Central memory CD8-positive, alpha-beta T cell (primary cell): Measurements from ENCODE around the gene BCLAF1.
"Not testable (repeated sequence)": the region's sequence is repeated elsewhere in the genome, so short reads cannot be mapped to it uniquely, and the experiment has no call there.

ENCODE experiments used
- ATAC-seq: fragments of 150-1000 bp; cut with Tn5 transposase; replicated peaks from 2 replicates; pipeline ENCODE4 v1.10.0; 2022; ENCODE audit warnings: mild to moderate bottlenecking, moderate FRiP score, moderate number of reproducible peaks; ENCODE audit not compliant: poor library complexity, severe bottlenecking; ENCODE audit errors: extremely low read depth
- DNase-seq, 2 donors: peaks; one replicate each; pipeline ENCODE4 v3.0.0; 2021; ENCODE audit warnings: low spot score in 2 of 2
- H3K27ac Mint-ChIP-seq: one replicate; pipeline ENCODE4 v1.8.0; 2022; ENCODE audit warnings: low read depth, mild to moderate bottlenecking, moderate library complexity, mixed read lengths
- H3K27me3 Mint-ChIP-seq: one replicate; pipeline ENCODE4 v1.8.0; 2022; ENCODE audit warnings: mixed read lengths
- H3K36me3 Mint-ChIP-seq: one replicate; pipeline ENCODE4 v1.8.0; 2022; ENCODE audit warnings: mild to moderate bottlenecking, moderate library complexity, mixed read lengths; ENCODE audit not compliant: insufficient read depth
- H3K4me1 Mint-ChIP-seq: one replicate; pipeline ENCODE4 v1.8.0; 2022; ENCODE audit warnings: mixed read lengths
- H3K4me3 Mint-ChIP-seq: one replicate; pipeline ENCODE4 v1.8.0; 2022; ENCODE audit warnings: mild to moderate bottlenecking, moderate library complexity, mixed read lengths
- H3K9me3 Mint-ChIP-seq: one replicate; pipeline ENCODE4 v1.8.0; 2022; ENCODE audit warnings: mixed read lengths

BCLAF1 gene

DNA sequence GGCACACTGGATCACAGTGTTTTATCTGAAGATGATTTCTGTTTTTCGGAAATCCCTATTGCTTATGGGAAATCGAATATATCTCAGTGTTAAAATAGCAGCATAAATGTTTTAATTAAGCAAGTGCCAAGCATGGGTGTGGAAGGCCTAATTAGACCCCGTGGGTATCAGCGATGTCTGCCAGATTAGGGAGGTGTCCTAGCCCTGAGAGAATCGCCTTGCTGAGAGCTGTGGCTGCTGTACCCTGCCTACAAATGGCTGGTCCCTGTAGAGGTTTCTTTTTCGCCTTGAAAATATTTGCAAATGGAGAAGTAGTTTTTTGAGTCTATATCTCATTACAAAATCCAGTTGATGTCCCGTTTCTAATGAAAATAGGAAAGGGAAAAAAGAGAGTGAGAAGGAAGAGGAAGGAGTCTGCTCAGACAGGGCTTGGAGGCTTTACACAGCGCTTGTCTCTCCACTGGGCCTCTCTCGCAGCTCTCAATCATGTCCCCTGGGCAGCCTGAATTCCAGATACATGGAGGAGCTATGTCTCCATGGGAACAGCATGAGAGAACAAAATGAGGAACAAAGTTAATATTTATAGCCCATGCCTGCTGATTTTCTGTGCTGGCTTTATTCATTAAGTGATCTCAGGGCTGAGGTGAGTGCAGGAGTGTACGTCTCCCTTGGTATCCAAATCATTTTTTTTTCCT, 35.2 kb upstream of the BCLAF1 start:
- Mint-ChIP-seq H3K4me3 (no peak overlapping the region), H3K4me1 (no peaks in the 10 kb centered on the region), H3K9me3 (no peaks in the 10 kb centered on the region), H3K27ac (no peak overlapping the region), H3K27me3 (no peaks in the 10 kb centered on the region), H3K36me3 (no peaks in the 10 kb centered on the region)
- ATAC-seq, result no peak
- DNase-seq, result no peak

DNA sequence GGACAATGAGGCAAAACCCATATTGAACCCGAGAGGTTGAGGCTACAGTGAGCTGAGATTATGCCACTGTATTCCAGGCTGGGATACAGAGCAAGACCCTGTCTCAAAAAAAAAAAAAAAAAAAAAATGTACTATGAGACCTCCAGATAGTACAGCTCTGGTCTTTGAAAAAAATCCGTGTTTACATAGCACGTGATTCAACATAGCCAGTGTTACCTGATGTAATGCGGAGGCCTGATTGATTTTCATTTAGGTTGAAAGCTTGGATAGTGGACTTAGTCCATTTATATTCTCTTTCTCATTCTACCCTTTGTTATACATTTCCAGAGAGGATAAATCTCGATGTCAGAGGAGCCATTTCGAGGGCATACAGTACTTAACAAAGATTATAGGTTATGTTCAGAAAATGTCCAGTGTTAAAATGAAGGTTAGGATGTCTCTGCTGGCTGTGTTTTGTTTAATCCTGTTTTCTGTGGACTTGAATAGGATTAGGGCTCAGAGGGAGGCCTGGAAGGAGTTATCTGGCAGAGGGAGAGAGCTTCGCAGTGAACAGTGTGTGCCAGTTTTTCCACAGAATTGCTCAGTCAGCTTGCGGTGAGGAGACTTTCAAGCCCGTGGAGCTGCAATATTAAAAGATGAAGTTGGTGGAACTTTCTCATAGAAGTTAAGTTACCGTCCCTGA, 33.9 kb upstream of the BCLAF1 start:
- Mint-ChIP-seq H3K4me3 (no peak overlapping the region), H3K9me3 (no peaks in the 10 kb centered on the region), H3K4me1 (no peaks in the 10 kb centered on the region), H3K27ac (no peak overlapping the region), H3K36me3 (no peaks in the 10 kb centered on the region), H3K27me3 (no peaks in the 10 kb centered on the region)
- ATAC-seq, result no peak
- DNase-seq, result no peak

DNA sequence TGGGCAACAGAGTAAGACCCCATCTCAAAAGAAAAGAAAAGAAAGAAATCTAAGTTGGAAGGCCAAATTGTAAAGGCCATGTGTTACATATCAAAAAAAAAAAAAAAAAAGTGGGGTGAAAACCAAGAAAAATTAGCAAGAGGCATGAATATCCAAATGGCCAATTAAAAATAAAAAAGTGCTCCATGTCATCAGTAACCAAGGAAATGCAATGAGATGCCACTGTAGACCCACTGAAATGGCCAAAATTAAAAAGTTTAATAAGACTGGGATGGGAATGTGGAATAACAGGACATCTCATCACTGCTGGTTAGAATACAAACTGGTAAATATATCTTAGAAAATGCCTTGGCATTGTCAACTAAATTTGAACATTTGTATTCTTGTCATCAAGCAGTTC, 30.1 kb upstream of the BCLAF1 start:
- Mint-ChIP-seq H3K4me1 (no peaks in the 10 kb centered on the region), H3K4me3 (no peak overlapping the region), H3K27me3 (peaks cover 7% of the 10 kb centered on the region), H3K36me3 (no peaks in the 10 kb centered on the region), H3K9me3 (no peaks in the 10 kb centered on the region), H3K27ac (no peak overlapping the region)
- no peak for ATAC-seq
- no peak for DNase-seq

DNA sequence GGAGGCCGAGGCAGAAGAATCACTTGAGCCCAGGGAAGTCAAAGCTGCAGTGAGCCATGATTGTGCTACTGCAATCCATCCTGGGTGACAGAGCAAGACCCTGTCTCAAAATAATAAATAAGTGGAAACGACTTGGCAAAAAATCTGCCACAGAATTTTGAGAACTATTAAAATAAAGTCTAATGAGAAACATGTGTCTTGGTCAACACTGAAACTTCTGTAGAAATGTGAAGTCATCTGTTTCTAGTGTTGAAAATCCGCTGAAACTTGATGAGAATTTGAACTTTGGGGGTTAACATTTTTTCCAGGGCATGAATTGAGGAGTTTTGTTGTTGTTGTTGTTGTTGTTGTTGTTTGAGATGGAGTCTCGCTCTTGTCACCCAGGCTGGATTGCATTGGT, 29.0 kb upstream of the BCLAF1 start:
- ATAC-seq, result no peak
- no peaks in the 10 kb centered on the region for H3K4me1 Mint-ChIP-seq

DNA sequence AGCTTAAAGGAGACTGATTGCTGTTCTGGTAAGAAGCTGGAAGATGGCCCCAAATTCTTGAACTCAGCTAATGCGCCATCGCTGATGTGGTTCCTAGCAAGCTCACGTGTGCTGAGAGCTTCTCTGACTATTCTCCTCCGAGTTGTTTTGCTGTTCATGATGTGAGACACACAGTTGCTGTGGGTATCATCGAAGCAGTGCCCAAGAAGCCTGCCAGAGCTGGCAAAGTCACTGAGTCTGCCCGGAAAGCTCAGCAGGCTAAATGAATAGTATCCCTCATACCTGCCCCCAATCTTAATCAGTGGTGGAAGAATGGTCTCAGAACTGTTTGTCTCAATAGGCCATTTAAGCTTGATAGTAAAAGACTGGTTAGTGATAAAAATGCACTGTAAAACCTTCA, 28.3 kb upstream of the BCLAF1 start:
- no peaks in the 10 kb centered on the region for H3K36me3 Mint-ChIP-seq
- ATAC-seq, result no peak
- H3K9me3 Mint-ChIP-seq, result no peaks in the 10 kb centered on the region
- no peak for DNase-seq
- H3K27me3 Mint-ChIP-seq, result peaks cover 19% of the 10 kb centered on the region
- no peak overlapping the region for H3K27ac Mint-ChIP-seq
- no peaks in the 10 kb centered on the region for H3K4me1 Mint-ChIP-seq
- no peak overlapping the region for H3K4me3 Mint-ChIP-seq

More for the DNA sequence above, 29.0 kb upstream of the BCLAF1 start:
- no peak overlapping the region for H3K4me3 Mint-ChIP-seq
- no peak overlapping the region for H3K27ac Mint-ChIP-seq
- DNase-seq, result no peak
- H3K36me3 Mint-ChIP-seq, result no peaks in the 10 kb centered on the region
- no peaks in the 10 kb centered on the region for H3K9me3 Mint-ChIP-seq
- H3K27me3 Mint-ChIP-seq, result peaks cover 13% of the 10 kb centered on the region

DNA sequence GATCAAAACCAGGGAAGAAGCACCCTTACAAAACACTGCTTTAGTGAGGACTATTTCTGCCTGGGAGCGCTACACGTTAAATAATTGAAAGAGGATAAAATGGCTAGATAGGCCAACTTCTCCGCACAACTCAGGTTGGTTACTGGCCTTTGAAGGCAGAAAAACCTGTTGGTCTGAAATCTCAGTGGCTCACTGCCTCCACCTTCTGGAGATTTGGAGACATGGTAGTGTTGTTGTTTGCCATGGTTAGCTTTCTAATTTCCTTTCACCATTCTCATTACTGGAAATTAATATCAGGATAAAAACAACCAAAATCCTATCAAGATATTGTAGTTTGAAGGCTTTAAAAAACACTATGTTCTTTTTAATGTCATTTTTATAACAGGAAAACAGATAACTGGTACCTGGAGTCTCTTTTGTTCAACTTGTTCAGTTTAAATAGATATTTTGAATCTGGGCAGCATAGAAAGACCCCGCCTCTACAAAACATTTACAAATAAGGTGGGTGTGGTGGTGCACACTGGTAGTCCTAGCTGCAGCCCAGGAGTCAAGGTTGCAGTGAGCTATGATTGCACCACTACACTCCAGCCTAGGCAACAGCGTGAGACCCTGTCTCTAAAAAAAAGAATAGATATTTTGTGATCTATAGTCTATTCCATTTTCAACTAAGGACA, 27.5 kb upstream of the BCLAF1 start:
- no peaks in the 10 kb centered on the region for H3K9me3 Mint-ChIP-seq
- H3K4me1 Mint-ChIP-seq, result no peaks in the 10 kb centered on the region
- H3K4me3 Mint-ChIP-seq, result no peak overlapping the region
- peaks cover 21% of the 10 kb centered on the region for H3K27me3 Mint-ChIP-seq
- peak; percentile 60 for ATAC-seq
- no peak overlapping the region for H3K27ac Mint-ChIP-seq
- peak; percentile 40 to 46 for DNase-seq
- H3K36me3 Mint-ChIP-seq, result no peaks in the 10 kb centered on the region

DNA sequence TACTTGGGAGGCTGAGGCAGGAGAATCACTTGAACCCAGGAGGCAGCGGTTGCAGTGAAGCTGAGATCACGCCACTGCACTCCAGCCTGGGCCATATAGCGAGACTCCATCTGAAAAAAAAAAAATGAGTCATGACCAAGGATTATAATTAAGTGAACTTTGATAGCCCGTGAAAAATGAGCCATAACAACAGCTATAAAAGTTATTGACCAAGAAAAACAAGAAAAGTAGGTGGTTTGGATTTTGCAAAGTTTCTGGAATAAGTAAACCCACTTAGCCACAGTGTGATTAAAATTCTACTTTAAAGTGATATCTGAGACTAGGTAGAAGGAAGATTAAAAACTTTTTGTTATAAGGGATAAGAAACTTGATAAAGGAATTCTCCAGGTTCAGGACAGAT, 25.9 kb upstream of the BCLAF1 start:
- ATAC-seq, result no peak
- Mint-ChIP-seq H3K27ac (no peak overlapping the region), H3K4me1 (no peaks in the 10 kb centered on the region), H3K27me3 (peaks cover 21% of the 10 kb centered on the region), H3K9me3 (no peaks in the 10 kb centered on the region), H3K4me3 (no peak overlapping the region), H3K36me3 (no peaks in the 10 kb centered on the region)
- DNase-seq, result no peak

DNA sequence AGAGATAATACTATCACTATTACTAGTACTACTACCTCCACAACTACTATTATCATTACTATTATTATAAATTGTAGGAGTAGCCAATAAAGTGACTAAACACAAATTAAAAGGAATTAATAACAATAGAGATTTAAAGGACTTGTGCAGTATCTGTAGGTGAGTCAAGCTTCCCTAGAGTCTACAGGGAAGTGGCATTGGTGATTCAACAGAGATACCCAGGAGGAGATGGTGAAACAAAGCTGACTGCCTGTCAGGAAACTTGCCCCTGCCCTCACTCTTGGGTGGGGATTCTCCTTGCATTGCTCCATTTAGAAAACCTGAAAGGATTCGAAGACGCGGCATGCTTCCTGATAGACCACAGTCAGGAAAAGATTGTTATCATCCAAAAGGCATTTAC, 23.3 kb upstream of the BCLAF1 start:
- Mint-ChIP-seq H3K27ac (no peak overlapping the region), H3K4me3 (no peak overlapping the region), H3K9me3 (no peaks in the 10 kb centered on the region), H3K36me3 (no peaks in the 10 kb centered on the region), H3K4me1 (no peaks in the 10 kb centered on the region), H3K27me3 (peaks cover 21% of the 10 kb centered on the region)
- ATAC-seq, result no peak
- DNase-seq, result no peak

DNA sequence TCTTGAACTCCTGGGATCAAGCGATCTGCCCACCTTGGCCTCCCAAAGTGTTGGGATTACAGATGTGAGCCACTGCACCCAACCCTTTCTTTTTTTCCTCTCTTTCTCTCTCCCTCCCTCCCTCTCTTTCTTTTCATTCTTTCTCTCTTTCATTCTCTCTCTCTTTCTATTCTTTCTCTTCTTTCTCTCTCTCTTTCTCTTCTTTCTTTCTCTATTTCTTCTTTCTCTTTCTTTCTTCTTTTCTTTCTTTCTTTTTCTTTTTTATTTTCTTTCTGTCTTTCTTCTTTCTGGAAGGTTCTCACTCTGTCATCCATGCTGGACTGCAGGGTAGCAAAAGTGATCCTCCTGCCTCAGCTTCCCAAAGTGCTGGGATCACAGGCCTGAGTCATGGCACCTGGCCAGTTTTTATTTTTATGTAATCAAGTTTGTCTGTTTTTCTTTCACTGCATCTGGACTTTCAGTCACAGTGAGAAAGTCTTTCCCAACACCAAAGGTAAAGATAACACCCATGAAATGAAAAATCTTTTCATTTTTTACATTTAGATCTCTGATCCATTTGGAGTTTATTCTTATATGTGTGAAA, 20.2 kb upstream of the BCLAF1 start:
- no peak for DNase-seq
- no peaks in the 10 kb centered on the region for H3K4me1 Mint-ChIP-seq
- no peak for ATAC-seq
- no peaks in the 10 kb centered on the region for H3K9me3 Mint-ChIP-seq
- peaks cover 2% of the 10 kb centered on the region for H3K36me3 Mint-ChIP-seq
- peaks cover 15% of the 10 kb centered on the region for H3K27me3 Mint-ChIP-seq
- H3K4me3 Mint-ChIP-seq, result no peak overlapping the region
- H3K27ac Mint-ChIP-seq, result no peak overlapping the region

DNA sequence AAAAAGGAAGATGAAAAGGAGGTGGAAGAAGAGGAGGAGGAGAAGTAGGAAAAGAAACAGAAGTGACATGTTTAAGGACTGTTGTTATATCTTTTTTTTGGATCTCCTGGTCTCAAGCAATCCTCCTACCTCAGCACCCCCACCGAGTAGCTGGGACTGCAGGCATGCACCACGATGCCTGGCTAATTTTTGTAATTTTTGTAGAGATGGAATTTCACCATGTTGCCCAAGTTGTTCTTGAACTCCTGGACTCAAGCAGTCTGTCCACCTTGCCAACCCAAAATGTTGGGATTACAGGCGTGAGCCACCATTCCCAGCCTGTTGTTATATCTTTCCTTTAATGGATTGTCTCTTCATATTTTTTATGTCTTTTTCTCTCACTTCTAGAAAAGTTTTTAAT, 19.5 kb upstream of the BCLAF1 start:
- Mint-ChIP-seq H3K36me3 (peaks cover 2% of the 10 kb centered on the region), H3K9me3 (no peaks in the 10 kb centered on the region), H3K4me1 (no peaks in the 10 kb centered on the region), H3K27me3 (peaks cover 9% of the 10 kb centered on the region), H3K27ac (no peak overlapping the region), H3K4me3 (no peak overlapping the region)
- DNase-seq (no peak), ATAC-seq (no peak)

DNA sequence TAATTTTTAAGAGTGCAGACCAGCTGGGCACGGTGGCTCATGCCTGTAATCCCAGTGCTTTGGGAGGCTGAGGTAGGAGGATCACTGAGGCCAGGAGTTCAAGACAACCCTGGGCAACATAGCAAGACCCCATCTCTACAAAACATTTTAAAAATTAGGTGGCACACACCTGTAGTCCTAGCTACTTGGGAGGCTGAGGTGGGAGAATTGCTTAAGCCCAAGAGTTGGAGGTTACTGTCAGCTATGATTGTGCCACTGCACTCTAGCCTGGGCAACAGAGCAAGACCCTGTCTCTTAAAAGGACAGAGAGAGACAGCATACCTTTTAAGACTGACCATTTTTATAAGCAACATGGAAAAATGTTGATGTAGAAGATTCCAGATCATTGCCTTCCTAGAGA, 18.8 kb upstream of the BCLAF1 start:
- not testable (repeated sequence) for H3K4me1 Mint-ChIP-seq, H3K4me3 Mint-ChIP-seq, DNase-seq, H3K27me3 Mint-ChIP-seq, H3K27ac Mint-ChIP-seq, H3K36me3 Mint-ChIP-seq, ATAC-seq, H3K9me3 Mint-ChIP-seq

DNA sequence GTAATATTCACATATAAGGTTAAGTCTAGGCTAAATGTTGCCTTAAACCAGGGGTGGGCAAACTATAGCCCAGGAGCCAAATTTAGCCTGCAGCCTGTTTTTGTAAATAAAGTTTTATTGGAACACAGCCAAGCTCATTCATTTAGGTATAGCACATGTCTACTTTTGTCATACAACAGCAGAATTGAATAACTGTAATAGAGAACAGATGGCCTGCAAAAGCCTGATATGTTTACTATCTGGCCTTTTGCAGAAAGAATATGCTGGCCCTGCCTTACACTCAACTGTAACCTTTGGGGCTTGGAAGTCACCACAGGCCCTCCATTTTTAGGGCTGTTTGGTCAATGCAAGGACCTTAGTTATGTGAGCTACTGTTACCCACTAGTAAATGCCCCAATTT, 17.7 kb upstream of the BCLAF1 start:
- Mint-ChIP-seq H3K36me3 (peaks cover 2% of the 10 kb centered on the region), H3K27ac (no peak overlapping the region), H3K9me3 (no peaks in the 10 kb centered on the region), H3K27me3 (no peaks in the 10 kb centered on the region), H3K4me3 (no peak overlapping the region), H3K4me1 (no peaks in the 10 kb centered on the region)
- ATAC-seq, result no peak
- DNase-seq, result no peak

DNA sequence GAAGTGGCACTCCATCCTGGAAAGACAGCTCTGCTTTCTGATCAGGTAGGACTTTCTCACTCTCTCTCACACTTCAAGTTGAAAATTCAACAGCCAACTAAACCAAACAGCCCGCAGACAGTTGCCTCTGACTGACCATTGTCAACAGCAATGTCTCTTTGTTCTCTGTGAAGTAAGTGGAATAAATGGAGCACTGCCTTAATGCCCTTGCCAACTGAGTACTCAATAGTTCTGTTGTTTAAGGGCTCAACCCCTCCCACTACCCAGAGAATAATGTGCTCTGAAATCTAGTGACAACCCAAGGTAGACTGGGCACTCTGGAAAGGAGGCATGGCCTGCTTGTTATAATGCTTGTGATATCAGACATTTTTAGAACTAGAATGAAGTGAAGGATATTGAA, 16.8 kb upstream of the BCLAF1 start:
- DNase-seq (no peak), ATAC-seq (no peak)
- H3K27me3 Mint-ChIP-seq, result no peaks in the 10 kb centered on the region
- no peaks in the 10 kb centered on the region for H3K4me1 Mint-ChIP-seq
- peaks cover 2% of the 10 kb centered on the region for H3K36me3 Mint-ChIP-seq
- no peak overlapping the region for H3K27ac Mint-ChIP-seq
- H3K9me3 Mint-ChIP-seq, result no peaks in the 10 kb centered on the region
- no peak overlapping the region for H3K4me3 Mint-ChIP-seq
